Loucy (cell line): ENCODE results near the gene ITLN1.

ENCODE experiments used
- EZH2phosphoT487 ChIP-seq: fragments of 200-600 bp; IDR thresholded peaks from 2 replicates; pipeline ENCODE4 v1.6.1; 2018; ENCODE audit warnings: antibody characterized with exemption, mild to moderate bottlenecking, moderate library complexity, borderline replicate concordance
- TF ChIP-seq, protein P1 (sequence below): fragments of 200-600 bp; sonication (generic); conservative IDR thresholded peaks from 2 replicates; pipeline ENCODE4 v1.5.1; 2014; ENCODE audit warnings: mild to moderate bottlenecking, antibody characterized with exemption, low read length

DNA sequence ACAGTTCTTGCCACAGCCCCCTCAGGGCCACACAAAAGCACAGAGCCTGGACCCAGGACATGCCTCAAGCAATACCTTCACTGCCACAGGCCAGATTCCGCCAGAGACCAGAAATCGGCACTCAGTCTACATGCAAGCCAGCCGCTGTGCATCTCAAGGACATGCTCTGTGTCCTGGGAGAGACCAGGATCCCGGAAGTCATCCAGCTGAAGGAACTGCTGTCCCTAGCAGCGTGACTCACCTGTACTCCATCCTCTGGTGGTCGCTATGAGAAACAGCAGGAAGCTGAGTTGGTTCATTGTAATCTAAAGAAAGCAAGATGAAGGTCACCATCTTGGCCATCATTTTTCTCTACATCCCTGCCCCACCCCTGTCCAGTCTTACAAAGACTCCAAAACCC is 401 bp downstream of the ITLN1 start:
- TF ChIP-seq, protein P1, sequence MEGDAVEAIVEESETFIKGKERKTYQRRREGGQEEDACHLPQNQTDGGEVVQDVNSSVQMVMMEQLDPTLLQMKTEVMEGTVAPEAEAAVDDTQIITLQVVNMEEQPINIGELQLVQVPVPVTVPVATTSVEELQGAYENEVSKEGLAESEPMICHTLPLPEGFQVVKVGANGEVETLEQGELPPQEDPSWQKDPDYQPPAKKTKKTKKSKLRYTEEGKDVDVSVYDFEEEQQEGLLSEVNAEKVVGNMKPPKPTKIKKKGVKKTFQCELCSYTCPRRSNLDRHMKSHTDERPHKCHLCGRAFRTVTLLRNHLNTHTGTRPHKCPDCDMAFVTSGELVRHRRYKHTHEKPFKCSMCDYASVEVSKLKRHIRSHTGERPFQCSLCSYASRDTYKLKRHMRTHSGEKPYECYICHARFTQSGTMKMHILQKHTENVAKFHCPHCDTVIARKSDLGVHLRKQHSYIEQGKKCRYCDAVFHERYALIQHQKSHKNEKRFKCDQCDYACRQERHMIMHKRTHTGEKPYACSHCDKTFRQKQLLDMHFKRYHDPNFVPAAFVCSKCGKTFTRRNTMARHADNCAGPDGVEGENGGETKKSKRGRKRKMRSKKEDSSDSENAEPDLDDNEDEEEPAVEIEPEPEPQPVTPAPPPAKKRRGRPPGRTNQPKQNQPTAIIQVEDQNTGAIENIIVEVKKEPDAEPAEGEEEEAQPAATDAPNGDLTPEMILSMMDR, result peak; percentile 78
- TF ChIP-seq EZH2phosphoT487, result no peak
